Ovary (tissue), 9 donors: ENCODE results near the gene CLDN9. TPM values are rescaled to one million over a fixed set of nuclear protein-coding genes. Genes with fewer than 3 reads are reported as not detected.

ENCODE experiments used
- DNase-seq, 5 donors: peaks; one replicate each; pipeline ENCODE4 v3.0.0-alpha.2; 2019 to 2020
- H3K27ac ChIP-seq, 2 donors: fragments of 200-600 bp; one replicate each; pipeline versions ENCODE4 v1.5.1 to v1.8.0; 2019 to 2022
- H3K27me3 ChIP-seq: fragments of 200-600 bp; one replicate; pipeline ENCODE4 v1.8.0; 2022
- H3K36me3 ChIP-seq: fragments of 200-600 bp; sonication (generic); one replicate; pipeline ENCODE4 v1.5.1; 2019
- H3K4me1 ChIP-seq: one replicate; pipeline ENCODE4 v1.8.1; 2013; ENCODE audit warnings: mild to moderate bottlenecking, moderate library complexity; ENCODE audit not compliant: insufficient read depth
- H3K4me3 ChIP-seq: fragments of 200-600 bp; sonication (generic); one replicate; pipeline ENCODE4 v1.5.1; 2017
- H3K9me3 ChIP-seq, 2 donors: fragments of 200-600 bp in 1 of 2; sonication (generic) in 1 of 2; one replicate each; pipeline versions ENCODE4 v1.5.1 to v1.8.1; 2013 to 2019; ENCODE audit warnings: mild to moderate bottlenecking in 1 of 2, moderate library complexity in 1 of 2
- CTCF ChIP-seq, 3 donors: fragments of 450-650 bp in 2 of 3; fragments of 200-600 bp in 1 of 3; IDR thresholded peaks; one replicate each; pipeline versions ENCODE4 v1.5.1 to v1.8.0; 2016 to 2022; ENCODE audit warnings: antibody characterized with exemption in 3 of 3, mild to moderate bottlenecking in 1 of 3
- EP300 ChIP-seq: sonication (generic); formaldehyde crosslinking; IDR thresholded peaks from one replicate; pipeline ENCODE4 v1.6.1; 2017; ENCODE audit warnings: antibody characterized with exemption
- POLR2A ChIP-seq: fragments of 450-650 bp; IDR thresholded peaks from one replicate; pipeline ENCODE4 v1.6.1; 2017; ENCODE audit warnings: antibody characterized with exemption, mild to moderate bottlenecking, moderate library complexity
- WGBS, 3 donors: extraction: QIAGEN DNeasy Blood & Tissue Kit in 1 of 3; methylation state at CpG; one replicate each; pipeline versions ENCODE4 v1.1.5 to v1.1.7; 2013 to 2017; 5-methylcytosine and 5-hydroxymethylcytosine counted together
- intact Hi-C, 4 donors: fragments of 100-400 bp; cut with DNase I; formaldehyde crosslinking; loops; one replicate each; pipeline versions ENCODE4 v1.11.0 to v1.15.1; 2022 to 2023
- polyA plus RNA-seq, 2 donors: library from polyadenylated mRNA; stranded (reverse); fragments of 200-250 nt in 1 of 2; fragments of 350-450 nt in 1 of 2; fragmentation: Illumina TruSeq in 1 of 2; extraction: RNeasy Lipid Tissue Mini Kit (QIAGEN cat#74804) in 1 of 2; gene quantifications; one replicate each; pipeline ENCODE4 v1.2.3, GENCODE V29; 2013 to 2014
- small RNA-seq: library from RNA; depleted of rRNA; stranded (forward); fragments of <200 nt; gene quantifications from one replicate; pipeline ENCODE3, GENCODE V24; 2016
- total RNA-seq, 7 donors: library from RNA; depleted of rRNA in 2 of 7; stranded (reverse); fragments of >200 nt in 2 of 7; fragmentation: NEBNext Ultra II Directional in 3 of 7; extraction: Animal tissue kit (Norgen Biotek cat#: 25700) in 3 of 7; gene quantifications; one replicate each; pipeline versions ENCODE4 v1.1.0 to v1.2.4, GENCODE V29; 2016 to 2023
- donor health status: DM: no; HTN: no; CAD: no; lungs with moderate emphysema.
- donor health status: DM: no; HTN: no; CAD: no.
- donor health status: Bipolar disorder and iron deficiency.
- donor health status: DM: yes; HTN: yes; CAD: no.
- donor health status: DM: no; HTN: no; CAD: no.
- donor health status: DM: yes; HTN: yes; CAD: no.

The CLDN9 gene
- total and polyA plus RNA-seq, 9 donors: 0.11 to 0.24 (median 0.19) TPM; not detected in 5

GRCh38 chr16:3059723-3060242, 47.1 kb downstream of the CLDN9 start:
- Histone ChIP-seq H3K4me1 (peaks cover 9% of the 10 kb centered on the region), H3K27me3 (no peaks in the 10 kb centered on the region), H3K27ac (no peak overlapping the region), H3K4me3 (peak overlapping the region; percentile 85), H3K36me3 (no peaks in the 10 kb centered on the region), H3K9me3 (no peaks in the 10 kb centered on the region)
- DNase-seq: no peak
- WGBS, 3 donors: 62 to 67% (median 64%) methylated on average over 9 of the region's 9 CpGs
- intact Hi-C loops: loop anchor here in 3 of 4 donors (5.0 to 10.0 kb wide), 2 partner anchors 105 to 108 kb away; no protein-coding TSS in a partner anchor
- TF ChIP-seq CTCF (IDR thresholded peaks at IDR 0.05) (no peak), POLR2A (no peak), EP300 (no peak)

GRCh38 chr16:3060339-3061127, 47.8 kb downstream of the CLDN9 start:
- H3K27ac ChIP-seq: no peak overlapping the region

DNA sequence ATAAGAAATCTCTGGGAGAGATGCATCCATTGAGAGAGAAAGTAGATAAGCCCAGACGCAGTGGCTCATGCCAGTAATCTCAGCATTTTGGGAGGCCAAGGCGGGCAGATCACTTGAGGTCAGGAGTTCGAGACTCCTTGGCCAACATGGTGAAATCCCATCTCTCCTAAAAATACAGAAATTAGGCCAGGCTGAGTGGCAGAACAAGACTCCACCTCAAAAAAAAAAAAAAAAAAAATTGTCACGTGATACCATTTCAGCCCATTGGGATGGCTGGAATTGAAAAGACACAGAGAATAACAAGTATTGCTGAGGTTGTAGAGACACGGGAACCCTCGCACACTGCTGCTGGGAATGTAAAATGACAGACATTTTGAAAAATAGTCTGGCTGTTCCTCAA, 49.8 kb downstream of the CLDN9 start:
- peaks cover 17% of the 10 kb centered on the region for H3K4me1 ChIP-seq
- H3K27ac ChIP-seq: no peak overlapping the region
- no peaks in the 10 kb centered on the region for H3K27me3 ChIP-seq
- H3K4me3 ChIP-seq: no peak overlapping the region
- WGBS, 3 donors: 86 to 88% (median 87%) methylated on average over 6 of the region's 6 CpGs
- no peak for DNase-seq
- intact Hi-C loops: no loop called here
- no peaks in the 10 kb centered on the region for H3K36me3 ChIP-seq
- H3K9me3 ChIP-seq: no peaks in the 10 kb centered on the region
- no peak for TF ChIP-seq POLR2A
- TF ChIP-seq CTCF (IDR thresholded peaks at IDR 0.05): no peak
- no peak for TF ChIP-seq EP300

More at GRCh38 chr16:3060339-3061127, 47.8 kb downstream of the CLDN9 start:
- intact Hi-C loops: no loop called here
- Histone ChIP-seq H3K9me3 (no peaks in the 10 kb centered on the region), H3K4me3 (no peak overlapping the region), H3K27me3 (no peaks in the 10 kb centered on the region), H3K36me3 (no peaks in the 10 kb centered on the region), H3K4me1 (peaks cover 15% of the 10 kb centered on the region)
- 82 to 89% (median 85%) methylated on average over 14 of the region's 14 CpGs for WGBS, 3 donors
- DNase-seq: no peak
- TF ChIP-seq EP300 (no peak), CTCF (IDR thresholded peaks at IDR 0.05) (no peak), POLR2A (no peak)

DNA sequence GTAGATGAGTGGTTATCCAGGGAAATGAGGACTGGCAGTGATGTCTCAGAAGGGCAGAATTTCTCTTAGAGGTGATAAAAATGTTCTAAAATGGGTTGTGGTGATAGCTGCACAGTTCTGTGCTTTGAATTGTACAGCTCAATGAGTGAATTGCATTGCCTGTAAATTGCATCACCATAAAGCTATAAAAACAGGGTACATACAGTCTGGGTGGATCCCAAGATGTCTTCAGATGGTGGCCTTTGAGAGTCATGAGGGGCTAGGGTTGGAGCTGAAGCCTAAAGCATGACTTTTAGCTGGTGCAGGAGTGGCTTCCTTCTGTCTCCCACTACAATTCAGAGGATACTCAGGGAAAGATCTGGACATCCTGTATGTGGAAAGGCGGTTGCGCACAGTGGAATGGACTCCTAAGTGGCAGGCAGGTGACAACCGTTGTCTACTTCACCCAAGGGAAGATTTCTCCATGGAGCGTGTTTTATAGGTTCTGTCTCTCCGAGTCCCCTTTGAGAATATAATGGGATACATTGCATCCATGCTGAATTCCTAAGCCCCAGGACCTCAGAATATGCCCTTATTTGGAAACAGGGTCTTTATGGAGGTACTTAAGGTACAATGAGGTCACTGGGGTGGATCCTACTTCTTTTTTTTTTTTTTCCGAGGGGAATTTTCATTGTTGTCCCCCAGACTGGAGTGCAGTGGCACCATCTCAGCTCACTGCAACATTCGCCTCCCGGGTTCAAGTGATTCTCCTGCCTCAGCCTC, 51.1 kb downstream of the CLDN9 start:
- Histone ChIP-seq H3K36me3 (no peaks in the 10 kb centered on the region), H3K27ac (no peak overlapping the region)

More for the DNA sequence above, 51.1 kb downstream of the CLDN9 start:
- no peak for DNase-seq
- TF ChIP-seq EP300 (no peak), POLR2A (no peak), CTCF (IDR thresholded peaks at IDR 0.05) (no peak)
- Histone ChIP-seq H3K9me3 (no peaks in the 10 kb centered on the region), H3K4me1 (peaks cover 15% of the 10 kb centered on the region), H3K27me3 (no peaks in the 10 kb centered on the region), H3K4me3 (no peak overlapping the region)
- WGBS, 3 donors: 94 to 96% (median 95%) methylated on average over 8 of the region's 8 CpGs
- intact Hi-C loops: no loop called here

Small RNA genes within 50 kb of the gene (small RNA-seq; reads per million reads assigned to genes)
- not detected for gene LINC00514

Other genes starting within 250 kb of the CLDN9 start
- gene ELOB, start 235.6 kb upstream of the CLDN9 start, total RNA-seq: 100 to 1,000 TPM; 136 to 498 (median 172) TPM
- 100 to 1,000 TPM in 1 of 2 donors, 1 to 10 TPM in 1; 8.9 to 385 TPM for gene ELOB, start 235.6 kb upstream of the CLDN9 start, polyA plus RNA-seq
- gene PRSS33, start 225.4 kb upstream of the CLDN9 start, total RNA-seq: 10 to 100 TPM in 1 of 7 donors, 1 to 10 TPM in 1, under 1 TPM in 3, not detected in 2; 0.36 to 26.8 (median 0.82) TPM
- not detected for gene PRSS33, start 225.4 kb upstream of the CLDN9 start, polyA plus RNA-seq
- under 1 TPM in 1 of 7 donors, not detected in 6; 0.20 TPM for gene PRSS41, start 214.5 kb upstream of the CLDN9 start, total RNA-seq
- not detected for gene PRSS41, start 214.5 kb upstream of the CLDN9 start, polyA plus RNA-seq
- gene PRSS21, start 195.7 kb upstream of the CLDN9 start, total RNA-seq: 1 to 10 TPM in 3 of 7 donors, under 1 TPM in 1, not detected in 3; 0.87 to 9.3 (median 2.4) TPM
- under 1 TPM in 1 of 2 donors, not detected in 1; 0.53 TPM for gene PRSS21, start 195.7 kb upstream of the CLDN9 start, polyA plus RNA-seq
- gene ZG16B, start 182.6 kb upstream of the CLDN9 start, total RNA-seq: 1 to 10 TPM in 1 of 7 donors, under 1 TPM in 3, not detected in 3; 0.32 to 1.0 (median 0.45) TPM
- gene ZG16B, start 182.6 kb upstream of the CLDN9 start, polyA plus RNA-seq: 1 to 10 TPM in 1 of 2 donors, under 1 TPM in 1; 0.28 to 1.8 TPM
- 1 to 10 TPM in 4 of 7 donors, under 1 TPM in 1, not detected in 2; 0.60 to 7.2 (median 1.3) TPM for gene PRSS22, start 154.8 kb upstream of the CLDN9 start, total RNA-seq
- under 1 TPM in 1 of 2 donors, not detected in 1; 0.10 TPM for gene PRSS22, start 154.8 kb upstream of the CLDN9 start, polyA plus RNA-seq
- 10 to 100 TPM; 24.7 to 46.0 (median 30.6) TPM for gene FLYWCH2, start 129.7 kb upstream of the CLDN9 start, total RNA-seq
- gene FLYWCH2, start 129.7 kb upstream of the CLDN9 start, polyA plus RNA-seq: 10 to 100 TPM in 1 of 2 donors, 1 to 10 TPM in 1; 3.0 to 50.9 TPM
- 10 to 100 TPM; 31.4 to 66.9 (median 55.3) TPM for gene FLYWCH1, start 101.0 kb upstream of the CLDN9 start, total RNA-seq
- gene FLYWCH1, start 101.0 kb upstream of the CLDN9 start, polyA plus RNA-seq: 10 to 100 TPM in 1 of 2 donors, 1 to 10 TPM in 1; 2.2 to 37.2 TPM
- under 1 TPM in 4 of 7 donors, not detected in 3; 0.18 to 0.57 (median 0.23) TPM for gene KREMEN2, start 48.6 kb upstream of the CLDN9 start, total RNA-seq
- not detected for gene KREMEN2, start 48.6 kb upstream of the CLDN9 start, polyA plus RNA-seq
- 1 to 10 TPM in 4 of 7 donors, under 1 TPM in 3; 0.30 to 5.7 (median 2.4) TPM for gene PAQR4, start 43.6 kb upstream of the CLDN9 start, total RNA-seq
- 1 to 10 TPM; 1.4 to 1.5 TPM for gene PAQR4, start 43.6 kb upstream of the CLDN9 start, polyA plus RNA-seq
- 1 to 10 TPM in 3 of 7 donors, under 1 TPM in 2, not detected in 2; 0.23 to 2.6 (median 1.1) TPM for gene PKMYT1, start 32.5 kb upstream of the CLDN9 start, total RNA-seq
- under 1 TPM in 1 of 2 donors, not detected in 1; 0.52 TPM for gene PKMYT1, start 32.5 kb upstream of the CLDN9 start, polyA plus RNA-seq
- 1 to 10 TPM in 1 of 7 donors, not detected in 6; 1.8 TPM for gene CLDN6, start 5.3 kb downstream of the CLDN9 start, total RNA-seq
- not detected for gene CLDN6, start 5.3 kb downstream of the CLDN9 start, polyA plus RNA-seq
- 10 to 100 TPM in 2 of 7 donors, 1 to 10 TPM in 5; 3.7 to 52.5 (median 8.6) TPM for gene TNFRSF12A, start 7.4 kb downstream of the CLDN9 start, total RNA-seq
- gene TNFRSF12A, start 7.4 kb downstream of the CLDN9 start, polyA plus RNA-seq: 1 to 10 TPM; 7.9 to 8.1 TPM
- gene HCFC1R1, start 11.0 kb downstream of the CLDN9 start, total RNA-seq: 10 to 100 TPM; 15.9 to 73.1 (median 55.1) TPM
- gene HCFC1R1, start 11.0 kb downstream of the CLDN9 start, polyA plus RNA-seq: 10 to 100 TPM; 27.5 to 82.0 TPM
- 10 to 100 TPM in 6 of 7 donors, 1 to 10 TPM in 1; 6.7 to 21.0 (median 15.6) TPM for gene THOC6, start 11.1 kb downstream of the CLDN9 start, total RNA-seq
- 10 to 100 TPM in 1 of 2 donors, 1 to 10 TPM in 1; 3.5 to 14.3 TPM for gene THOC6, start 11.1 kb downstream of the CLDN9 start, polyA plus RNA-seq
- 10 to 100 TPM in 1 of 7 donors, 1 to 10 TPM in 2, under 1 TPM in 2, not detected in 2; 0.89 to 21.9 (median 1.7) TPM for gene BICDL2, start 24.0 kb downstream of the CLDN9 start, total RNA-seq
- under 1 TPM in 1 of 2 donors, not detected in 1; 0.02 TPM for gene BICDL2, start 24.0 kb downstream of the CLDN9 start, polyA plus RNA-seq
- under 1 TPM in 6 of 7 donors, not detected in 1; 0.15 to 0.72 (median 0.61) TPM for gene MMP25, start 33.6 kb downstream of the CLDN9 start, total RNA-seq
- gene MMP25, start 33.6 kb downstream of the CLDN9 start, polyA plus RNA-seq: under 1 TPM; 0.17 to 0.59 TPM
- 10 to 100 TPM in 4 of 7 donors, 1 to 10 TPM in 3; 3.8 to 24.7 (median 10.6) TPM for gene IL32, start 52.7 kb downstream of the CLDN9 start, total RNA-seq
- 10 to 100 TPM; 23.9 to 54.9 TPM for gene IL32, start 52.7 kb downstream of the CLDN9 start, polyA plus RNA-seq
- under 1 TPM in 2 of 7 donors, not detected in 5; 0.47 to 0.69 TPM for gene ZSCAN10, start 86.4 kb downstream of the CLDN9 start, total RNA-seq
- under 1 TPM in 1 of 2 donors, not detected in 1; 0.06 TPM for gene ZSCAN10, start 86.4 kb downstream of the CLDN9 start, polyA plus RNA-seq
- gene ZNF205, start 99.7 kb downstream of the CLDN9 start, total RNA-seq: 10 to 100 TPM; 10.7 to 16.3 (median 15.6) TPM
- gene ZNF205, start 99.7 kb downstream of the CLDN9 start, polyA plus RNA-seq: 10 to 100 TPM in 1 of 2 donors, 1 to 10 TPM in 1; 3.0 to 22.1 TPM
- gene ZNF213, start 122.1 kb downstream of the CLDN9 start, total RNA-seq: 10 to 100 TPM in 5 of 7 donors, 1 to 10 TPM in 2; 4.7 to 18.9 (median 12.2) TPM
- 10 to 100 TPM in 1 of 2 donors, under 1 TPM in 1; 0.95 to 10.7 TPM for gene ZNF213, start 122.1 kb downstream of the CLDN9 start, polyA plus RNA-seq
- gene OR1F1, start 175.3 kb downstream of the CLDN9 start, total RNA-seq: not detected
- gene OR1F1, start 175.3 kb downstream of the CLDN9 start, polyA plus RNA-seq: not detected
- 1 to 10 TPM; 7.3 to 9.2 (median 7.5) TPM for gene ZNF200, start 222.2 kb downstream of the CLDN9 start, total RNA-seq
- 1 to 10 TPM; 4.8 to 8.3 TPM for gene ZNF200, start 222.2 kb downstream of the CLDN9 start, polyA plus RNA-seq
- gene MEFV, start 243.7 kb downstream of the CLDN9 start, total RNA-seq: under 1 TPM; 0.20 to 0.84 (median 0.46) TPM
- gene MEFV, start 243.7 kb downstream of the CLDN9 start, polyA plus RNA-seq: under 1 TPM; 0.11 to 0.53 TPM